IMR-90 (cell line): ENCODE measurements around the gene FRK. TPM values are rescaled to one million over a fixed set of nuclear protein-coding genes. Genes with fewer than 3 reads are reported as not detected.

Source experiments
- ATAC-seq: fragments of 200-7000 bp; cut with Tn5 transposase; 2 replicates; pipeline ENCODE4 v1.9.1; 2020; ENCODE audit warnings: low read depth, mild to moderate bottlenecking, moderate library complexity
- BruUV-seq: library from RNA; stranded (reverse); fragments of 400-500 nt; replicated peaks from 2 replicates; lab custom pipeline; 2021; lab: Mats Ljungman, UMichigan
- CTCF ChIA-PET: fragments of 300-600 bp; formaldehyde crosslinking; extraction: SDS; loops from one replicate; lab custom pipeline; 2021; ENCODE audit warnings: antibody characterized with exemption; lab: Yijun Ruan, JAX
- POLR2A ChIA-PET: fragments of 300-600 bp; sonication (Branson Sonifier 250); formaldehyde crosslinking; loops from one replicate; lab custom pipeline; 2022; ENCODE audit warnings: antibody characterized with exemption; ENCODE audit not compliant: unreplicated experiment; lab: Charles Lee
- DNase-seq: peaks from one replicate; pipeline ENCODE4 v3.0.0; 2013
- H2AFZ ChIP-seq: replicated peaks from 2 replicates; pipeline ENCODE3; 2013; ENCODE audit warnings: low read length, mild to moderate bottlenecking; ENCODE audit not compliant: poor library complexity
- H2AK5ac ChIP-seq: 2 replicates; pipeline ENCODE4 v1.6.1; 2013; ENCODE audit warnings: low read depth, low read length, inconsistent platforms
- H2AK9ac ChIP-seq: replicated peaks from 2 replicates; pipeline ENCODE3; 2013; ENCODE audit warnings: mild to moderate bottlenecking, low read depth, low read length, moderate library complexity; ENCODE audit not compliant: poor library complexity
- H2BK120ac ChIP-seq: 2 replicates; pipeline ENCODE4 v1.6.1; 2013; ENCODE audit warnings: low read depth, low read length, inconsistent platforms
- H2BK15ac ChIP-seq: 3 replicates; pipeline ENCODE4 v1.6.1; 2013; ENCODE audit warnings: low read depth, low read length, inconsistent platforms
- H2BK20ac ChIP-seq: 2 replicates; pipeline ENCODE4 v1.6.1; 2013; ENCODE audit warnings: low read depth, mild to moderate bottlenecking, inconsistent platforms, low read length, moderate library complexity
- H2BK5ac ChIP-seq: 2 replicates; pipeline ENCODE4 v1.6.1; 2013; ENCODE audit warnings: mild to moderate bottlenecking, low read depth, low read length, inconsistent platforms; ENCODE audit not compliant: poor library complexity, severe bottlenecking
- H3K14ac ChIP-seq: replicated peaks from 2 replicates; pipeline ENCODE4 v1.6.1; 2013; ENCODE audit warnings: low read depth, low read length, inconsistent platforms
- H3K18ac ChIP-seq: 2 replicates; pipeline ENCODE4 v1.6.1; 2013; ENCODE audit warnings: low read depth, low read length, control low read depth
- H3K23ac ChIP-seq: 2 replicates; pipeline ENCODE4 v1.6.1; 2013; ENCODE audit warnings: low read depth, low read length, inconsistent platforms
- H3K27ac ChIP-seq: 2 replicates; pipeline ENCODE4 v1.5.1; 2013; ENCODE audit warnings: mild to moderate bottlenecking, control low read depth, low read length; ENCODE audit not compliant: insufficient read depth
- H3K27me3 ChIP-seq: 2 replicates; pipeline ENCODE4 v1.6.1; 2013; ENCODE audit warnings: low read length; ENCODE audit not compliant: control insufficient read depth, insufficient read depth
- H3K36me3 ChIP-seq: 2 replicates; pipeline ENCODE4 v1.6.1; 2013; ENCODE audit warnings: low read length, mixed read lengths; ENCODE audit not compliant: control insufficient read depth, insufficient read depth
- H3K4ac ChIP-seq: 2 replicates; pipeline ENCODE4 v1.6.1; 2013; ENCODE audit warnings: low read depth, low read length, inconsistent platforms
- H3K4me1 ChIP-seq: 2 replicates; pipeline ENCODE4 v1.6.1; 2013; ENCODE audit warnings: low read length, mixed read lengths; ENCODE audit not compliant: control insufficient read depth, insufficient read depth
- H3K4me2 ChIP-seq: 2 replicates; pipeline ENCODE4 v1.6.1; 2013; ENCODE audit warnings: low read depth, mild to moderate bottlenecking, control low read depth, low read length, moderate library complexity
- H3K4me3 ChIP-seq: 2 replicates; pipeline ENCODE4 v1.5.1; 2013; ENCODE audit warnings: low read depth, mild to moderate bottlenecking, control low read depth, low read length, moderate library complexity; ENCODE audit not compliant: insufficient read depth
- H3K56ac ChIP-seq: 2 replicates; pipeline ENCODE4 v1.6.1; 2013; ENCODE audit warnings: low read length, inconsistent platforms; ENCODE audit not compliant: insufficient read depth; ENCODE audit errors: extremely low read depth
- H3K79me1 ChIP-seq, 2 experiments: 2 replicates each; pipeline ENCODE4 v1.6.1; 2013; ENCODE audit warnings: low read length in 2 of 2, inconsistent platforms in 1 of 2, low read depth in 1 of 2
- H3K9ac ChIP-seq: 2 replicates; pipeline ENCODE4 v1.6.1; 2013; ENCODE audit warnings: low read depth, low read length, control low read depth
- H3K9me1 ChIP-seq: 2 replicates; pipeline ENCODE4 v1.6.1; 2013; ENCODE audit warnings: low read length, inconsistent platforms; ENCODE audit not compliant: insufficient read depth
- H3K9me3 ChIP-seq: 2 replicates; pipeline ENCODE4 v1.6.1; 2013; ENCODE audit warnings: low read length; ENCODE audit not compliant: control insufficient read depth, insufficient read depth
- H4K20me1 ChIP-seq: 2 replicates; pipeline ENCODE4 v1.6.1; 2013; ENCODE audit warnings: low read length, inconsistent platforms; ENCODE audit not compliant: insufficient read depth
- H4K5ac ChIP-seq: 2 replicates; pipeline ENCODE4 v1.6.1; 2013; ENCODE audit warnings: mild to moderate bottlenecking, low read depth, low read length, control low read depth
- H4K8ac ChIP-seq, 2 experiments: 2 replicates each; pipeline ENCODE4 v1.6.1; 2013; ENCODE audit warnings: low read depth in 2 of 2, low read length in 2 of 2, control low read depth in 1 of 2, inconsistent platforms in 1 of 2
- H4K91ac ChIP-seq: 2 replicates; pipeline ENCODE4 v1.6.1; 2013; ENCODE audit warnings: low read depth, low read length, inconsistent platforms; ENCODE audit not compliant: insufficient read depth
- BHLHE40 ChIP-seq: fragments of 150-350 bp; IDR thresholded peaks from 2 replicates; pipeline ENCODE4 v1.6.1; 2016; ENCODE audit warnings: mild to moderate bottlenecking, low read depth, low read length
- CEBPB ChIP-seq: IDR thresholded peaks from 2 replicates; pipeline ENCODE4 v1.6.1; 2012; ENCODE audit warnings: low read depth, low read length, improper control_type of control experiment
- CHD1 ChIP-seq: IDR thresholded peaks from 2 replicates; pipeline ENCODE4 v1.6.1; 2012; ENCODE audit warnings: low read depth, low read length, improper control_type of control experiment
- CTCF ChIP-seq: conservative IDR thresholded peaks from 2 replicates; pipeline ENCODE4 v1.5.1; 2012; ENCODE audit warnings: mild to moderate bottlenecking, low read depth, low read length, improper control_type of control experiment
- ELK1 ChIP-seq: fragments of 150-350 bp; IDR thresholded peaks from 2 replicates; pipeline ENCODE4 v1.6.1; 2016; ENCODE audit warnings: low read depth, mild to moderate bottlenecking, low read length, moderate library complexity, borderline replicate concordance
- FOS ChIP-seq: fragments of 150-350 bp; IDR thresholded peaks from 2 replicates; pipeline ENCODE4 v1.6.1; 2016; ENCODE audit warnings: low read depth, low read length
- MXI1 ChIP-seq: IDR thresholded peaks from 2 replicates; pipeline ENCODE4 v1.6.1; 2012; ENCODE audit warnings: low read depth, mild to moderate bottlenecking, low read length, moderate library complexity, borderline replicate concordance
- NFE2L2 ChIP-seq: fragments of 150-350 bp; IDR thresholded peaks from 2 replicates; pipeline ENCODE4 v1.6.1; 2016; ENCODE audit warnings: low read depth, mild to moderate bottlenecking, low read length
- RAD21 ChIP-seq: IDR thresholded peaks from 2 replicates; pipeline ENCODE4 v1.6.1; 2012; ENCODE audit warnings: low read length, improper control_type of control experiment
- RCOR1 ChIP-seq: IDR thresholded peaks from 2 replicates; pipeline ENCODE4 v1.6.1; 2012; ENCODE audit warnings: mild to moderate bottlenecking, low read length, improper control_type of control experiment; ENCODE audit not compliant: insufficient replicate concordance
- RFX5 ChIP-seq: IDR thresholded peaks from 2 replicates; pipeline ENCODE4 v1.8.0; 2012; ENCODE audit warnings: low read depth, mild to moderate bottlenecking, low read length, moderate library complexity
- SMC3 ChIP-seq: fragments of 150-350 bp; IDR thresholded peaks from 2 replicates; pipeline ENCODE4 v1.6.1; 2016; ENCODE audit warnings: low read depth, mild to moderate bottlenecking, antibody characterized with exemption, low read length, moderate library complexity
- USF2 ChIP-seq: fragments of 150-350 bp; IDR thresholded peaks from 2 replicates; pipeline ENCODE4 v1.6.1; 2017; ENCODE audit warnings: mild to moderate bottlenecking, antibody characterized with exemption, low read length, low read depth
- WGBS, 2 experiments: methylation state at CpG; one replicate each; pipeline versions ENCODE4 v1.1.5 to v1.1.7; 2013; ENCODE audit warnings: missing lambda C conversion rate in 2 of 2; ENCODE audit not compliant: insufficient read length in 1 of 2; ENCODE audit errors: extremely low coverage in 2 of 2; 5-methylcytosine and 5-hydroxymethylcytosine counted together
- dilution Hi-C: fragments of 300-500 bp; cut with HindIII; formaldehyde crosslinking; loops from one replicate; pipeline ENCODE4 v1.14.3; 2018; ENCODE audit warnings: low sequenced_read_pairs; ENCODE audit not compliant: unreplicated experiment
- in situ Hi-C: fragments of 300-500 bp; cut with MboI; formaldehyde crosslinking; loops from 3 replicates; pipeline ENCODE4 v1.14.3; 2019; ENCODE audit warnings: low sequenced_read_pairs, inconsistent platforms, mixed read lengths
- intact Hi-C: fragments of 100-400 bp; cut with micrococcal nuclease; formaldehyde crosslinking; loops from 2 replicates; pipeline ENCODE4 v1.10.0; 2022
- polyA plus RNA-seq, 3 experiments: library from polyadenylated mRNA; depleted of rRNA; stranded (reverse); fragments of >200 nt; gene quantifications; 2 replicates each; pipeline ENCODE4 v1.2.3, GENCODE V29; 2012; ENCODE audit warnings: low replicate concordance in 1 of 3
- total RNA-seq: library from RNA; depleted of rRNA; stranded (reverse); fragments of >200 nt; gene quantifications from 2 replicates; pipeline ENCODE4 v1.2.3, GENCODE V29; 2012

FRK gene
- total and polyA plus RNA-seq, 2 of the 4 experiments (the other 2 are of a cell fraction): under 0.01 to 0.02 TPM

DNA sequence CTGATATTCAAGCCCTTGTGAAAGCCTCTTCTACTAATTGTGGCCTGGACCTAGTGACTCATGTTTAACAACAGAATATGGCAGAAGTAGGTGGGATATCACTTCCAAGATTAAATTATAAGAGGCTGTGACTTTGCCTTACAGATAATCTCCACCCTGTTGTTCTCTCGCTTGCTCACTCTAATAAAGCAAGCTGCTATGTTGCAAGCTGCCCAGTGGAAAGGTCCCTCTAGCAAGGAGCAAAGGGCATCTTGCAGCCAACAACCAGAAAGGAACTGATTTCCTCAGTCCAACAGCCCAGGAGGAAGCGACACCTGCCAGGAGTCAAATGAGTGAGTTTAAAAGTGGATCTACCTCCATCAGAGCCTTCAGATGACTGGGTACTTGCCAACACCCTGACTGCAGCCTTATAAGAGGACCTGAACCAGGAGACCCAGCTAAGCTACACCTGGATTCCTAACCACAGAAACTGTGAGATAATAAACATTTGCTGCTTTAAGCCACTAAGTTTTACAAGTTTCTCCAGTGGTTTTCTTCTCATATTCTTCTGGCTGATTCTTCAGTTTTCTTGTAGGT, 112.6 kb downstream of the FRK start:
- ATAC-seq (no peak), DNase-seq (no peak)
- WGBS, 2 experiments: no CpG with 5 or more reads among the region's 2 CpGs
- Histone ChIP-seq H3K56ac (no peak overlapping the region), H4K5ac (no peak overlapping the region), H2BK5ac (no peak overlapping the region), H2BK20ac (no peak overlapping the region), H4K20me1 (no peaks in the 10 kb centered on the region), H2AK5ac (no peak overlapping the region), H3K4me3 (no peak overlapping the region), H3K36me3 (no peaks in the 10 kb centered on the region), H3K9ac (no peak overlapping the region), H4K91ac (no peak overlapping the region), H3K27ac (no peak overlapping the region), H3K9me1 (no peaks in the 10 kb centered on the region), H2AK9ac (no peak overlapping the region), H2BK120ac (no peak overlapping the region), H3K18ac (no peak overlapping the region), H2AFZ (no peak overlapping the region), H3K4ac (no peak overlapping the region), H3K27me3 (no peaks in the 10 kb centered on the region), H2BK15ac (no peak overlapping the region), H3K9me3 (no peaks in the 10 kb centered on the region), H3K79me1 (no peaks in the 10 kb centered on the region), H3K23ac (no peak overlapping the region), H4K8ac (no peak overlapping the region), H3K14ac (no peak overlapping the region), H3K4me2 (no peak overlapping the region), H3K4me1 (no peaks in the 10 kb centered on the region)
- CTCF ChIA-PET: no interaction called here
- in situ Hi-C loops: no loop called here
- no TSS peak for BruUV-seq
- POLR2A ChIA-PET: no interaction called here
- dilution Hi-C loops: no loop called here
- TF ChIP-seq CHD1 (no peak), NFE2L2 (no peak), CTCF (no peak), RAD21 (no peak), SMC3 (no peak), RCOR1 (no peak), FOS (no peak), ELK1 (no peak), USF2 (no peak), CEBPB (no peak), BHLHE40 (no peak), RFX5 (no peak), MXI1 (no peak)
- intact Hi-C loops: no loop called here
